ENCODE data around the gene CSNK1A1.
"Not testable (repeated sequence)": the region's sequence is repeated elsewhere in the genome, so short reads cannot be mapped to it uniquely, and the experiment has no call there.

DNA sequence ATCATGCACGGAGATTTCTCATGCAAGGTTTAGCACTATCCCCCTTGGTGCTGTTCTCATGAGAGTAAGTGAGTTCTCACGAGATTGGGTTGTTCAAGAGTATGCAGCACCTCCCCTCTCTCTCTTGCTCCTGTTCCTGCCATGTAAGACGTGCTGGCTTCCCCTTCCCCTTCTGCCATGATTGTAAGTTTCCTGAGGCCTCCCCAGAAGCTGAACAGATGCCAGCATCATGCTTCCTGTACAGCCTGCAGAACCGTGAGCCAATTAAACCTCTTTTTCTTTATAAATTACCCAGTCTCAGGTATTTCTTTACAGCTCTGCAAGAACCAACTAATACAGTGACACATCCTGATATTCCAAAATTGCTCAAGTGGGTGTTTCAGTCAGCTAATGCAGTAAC, 106.8 kb downstream of the CSNK1A1 start:
- not testable (repeated sequence) for TF ChIP-seq POLR2A (IDR thresholded peaks at IDR 0.05)
- TF ChIP-seq, protein P1, sequence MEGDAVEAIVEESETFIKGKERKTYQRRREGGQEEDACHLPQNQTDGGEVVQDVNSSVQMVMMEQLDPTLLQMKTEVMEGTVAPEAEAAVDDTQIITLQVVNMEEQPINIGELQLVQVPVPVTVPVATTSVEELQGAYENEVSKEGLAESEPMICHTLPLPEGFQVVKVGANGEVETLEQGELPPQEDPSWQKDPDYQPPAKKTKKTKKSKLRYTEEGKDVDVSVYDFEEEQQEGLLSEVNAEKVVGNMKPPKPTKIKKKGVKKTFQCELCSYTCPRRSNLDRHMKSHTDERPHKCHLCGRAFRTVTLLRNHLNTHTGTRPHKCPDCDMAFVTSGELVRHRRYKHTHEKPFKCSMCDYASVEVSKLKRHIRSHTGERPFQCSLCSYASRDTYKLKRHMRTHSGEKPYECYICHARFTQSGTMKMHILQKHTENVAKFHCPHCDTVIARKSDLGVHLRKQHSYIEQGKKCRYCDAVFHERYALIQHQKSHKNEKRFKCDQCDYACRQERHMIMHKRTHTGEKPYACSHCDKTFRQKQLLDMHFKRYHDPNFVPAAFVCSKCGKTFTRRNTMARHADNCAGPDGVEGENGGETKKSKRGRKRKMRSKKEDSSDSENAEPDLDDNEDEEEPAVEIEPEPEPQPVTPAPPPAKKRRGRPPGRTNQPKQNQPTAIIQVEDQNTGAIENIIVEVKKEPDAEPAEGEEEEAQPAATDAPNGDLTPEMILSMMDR (IDR thresholded peaks at IDR 0.05) = not testable (repeated sequence)

Measured in uterus (tissue), 2 donors.